Measurements from ENCODE around the gene OGT.

DNA sequence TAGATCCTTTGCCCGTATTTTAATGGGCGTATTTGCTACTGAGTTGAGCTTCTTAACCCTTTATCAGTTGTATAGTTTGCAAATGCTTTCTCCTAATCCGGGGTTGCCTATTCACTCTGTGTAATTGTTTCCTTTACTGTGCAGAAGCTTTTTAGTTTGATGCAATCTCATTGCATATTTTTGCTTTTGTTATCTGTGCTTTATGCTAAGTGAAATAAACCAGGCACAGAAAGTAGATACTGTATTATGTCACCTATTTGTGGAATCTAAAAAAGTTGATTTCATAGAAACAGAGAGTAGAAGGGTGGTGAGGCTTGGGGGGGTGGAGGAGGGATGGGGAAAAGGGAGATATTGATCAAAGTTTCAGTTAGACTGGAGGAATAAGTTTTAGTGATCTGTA is 17.7 kb downstream of the OGT start:
- no peak for TF ChIP-seq CTCF (IDR thresholded peaks at IDR 0.05)
- TF ChIP-seq YY1 (IDR thresholded peaks at IDR 0.05; ENCODE audit: low read depth), result no peak
- TF ChIP-seq FOXM1 (IDR thresholded peaks at IDR 0.05; ENCODE audit: low read depth), result no peak
